Activated CD8-positive, alpha-beta T cell treated with anti-CD3 and anti-CD28 coated beads for 36 hours (primary cell): ENCODE data around the gene CAAP1. TPM values are rescaled to one million over a fixed set of nuclear protein-coding genes. Genes with fewer than 3 reads are reported as not detected.

ENCODE experiments used
- ATAC-seq: fragments of 200-7000 bp; cut with Tn5 transposase; one replicate; pipeline ENCODE4 v1.10.0; 2021; ENCODE audit warnings: mild to moderate bottlenecking, moderate library complexity
- CTCF ChIA-PET: fragments of 350-600 bp; sonication (Branson Sonifier 250); formaldehyde crosslinking; loops from one replicate; lab custom pipeline; 2021; ENCODE audit warnings: antibody characterized with exemption; lab: Charles Lee
- POLR2A ChIA-PET: fragments of 350-600 bp; sonication (Branson Sonifier 250); formaldehyde crosslinking; loops from one replicate; lab custom pipeline; 2021; ENCODE audit warnings: antibody characterized with exemption; lab: Charles Lee
- DNase-seq: peaks from one replicate; pipeline ENCODE4 v3.0.0-alpha.2; 2020
- H3K27ac Mint-ChIP-seq: one replicate; pipeline ENCODE4 v1.8.0; 2021; ENCODE audit warnings: mild to moderate bottlenecking, mixed read lengths
- H3K27me3 Mint-ChIP-seq: one replicate; pipeline ENCODE4 v1.8.0; 2021; ENCODE audit warnings: mixed read lengths
- H3K36me3 Mint-ChIP-seq: one replicate; pipeline ENCODE4 v1.8.0; 2021; ENCODE audit warnings: low read depth, mixed read lengths
- H3K4me1 Mint-ChIP-seq: one replicate; pipeline ENCODE4 v1.8.0; 2021; ENCODE audit warnings: low read depth, mixed read lengths
- H3K4me3 Mint-ChIP-seq: one replicate; pipeline ENCODE4 v1.8.0; 2021; ENCODE audit warnings: mild to moderate bottlenecking, moderate library complexity, mixed read lengths
- H3K9me3 Mint-ChIP-seq: one replicate; pipeline ENCODE4 v1.8.0; 2021; ENCODE audit warnings: mixed read lengths
- CTCF ChIP-seq: fragments of 200-600 bp; IDR thresholded peaks from one replicate; pipeline ENCODE4 v1.8.0; 2022; ENCODE audit warnings: antibody characterized with exemption, mild to moderate bottlenecking
- intact Hi-C: fragments of 100-400 bp; cut with micrococcal nuclease; formaldehyde crosslinking; loops from one replicate; pipeline ENCODE4 v1.10.0; 2022
- total RNA-seq, 2 experiments: library from RNA; stranded (reverse); gene quantifications; one replicate each; pipeline ENCODE4 v1.2.3, GENCODE V29; 2021

CAAP1 gene
- total RNA-seq, 2 experiments from 2014 or later: 16.8 to 19.0 TPM

- DNase-seq (no peak), ATAC-seq (no peak)
- H3K4me3 Mint-ChIP-seq: no peak overlapping the region
- intact Hi-C loops: no loop called here
- no peak for TF ChIP-seq CTCF
- CTCF ChIA-PET: no interaction called here
- H3K9me3 Mint-ChIP-seq: no peaks in the 10 kb centered on the region
- no peaks in the 10 kb centered on the region for H3K4me1 Mint-ChIP-seq
- no peaks in the 10 kb centered on the region for H3K36me3 Mint-ChIP-seq
- POLR2A ChIA-PET: no interaction called here
- no peak overlapping the region for H3K27ac Mint-ChIP-seq
- peaks cover 2% of the 10 kb centered on the region for H3K27me3 Mint-ChIP-seq
Observed at GRCh38 chr9:26802921-26803320, 89.7 kb downstream of the CAAP1 start.

- DNase-seq: no peak
- Mint-ChIP-seq H3K27ac (no peak overlapping the region), H3K36me3 (no peaks in the 10 kb centered on the region), H3K4me1 (no peaks in the 10 kb centered on the region), H3K27me3 (peaks cover 2% of the 10 kb centered on the region), H3K9me3 (no peaks in the 10 kb centered on the region), H3K4me3 (no peak overlapping the region)
- no peak for ATAC-seq
- ChIA-PET CTCF (no interaction called here), POLR2A (no interaction called here)
- intact Hi-C loops: no loop called here
- TF ChIP-seq CTCF: no peak
Observed at GRCh38 chr9:26801772-26802171, 90.8 kb downstream of the CAAP1 start.

GRCh38 chr9:26800322-26800721 lies 92.3 kb downstream of the CAAP1 start:
- Mint-ChIP-seq H3K27ac (no peak overlapping the region), H3K4me1 (no peaks in the 10 kb centered on the region), H3K9me3 (no peaks in the 10 kb centered on the region), H3K27me3 (peaks cover 2% of the 10 kb centered on the region), H3K4me3 (no peak overlapping the region), H3K36me3 (no peaks in the 10 kb centered on the region)
- ATAC-seq (no peak), DNase-seq (no peak)
- ChIA-PET CTCF (no interaction called here), POLR2A (no interaction called here)
- TF ChIP-seq CTCF: no peak
- intact Hi-C loops: no loop called here

DNA sequence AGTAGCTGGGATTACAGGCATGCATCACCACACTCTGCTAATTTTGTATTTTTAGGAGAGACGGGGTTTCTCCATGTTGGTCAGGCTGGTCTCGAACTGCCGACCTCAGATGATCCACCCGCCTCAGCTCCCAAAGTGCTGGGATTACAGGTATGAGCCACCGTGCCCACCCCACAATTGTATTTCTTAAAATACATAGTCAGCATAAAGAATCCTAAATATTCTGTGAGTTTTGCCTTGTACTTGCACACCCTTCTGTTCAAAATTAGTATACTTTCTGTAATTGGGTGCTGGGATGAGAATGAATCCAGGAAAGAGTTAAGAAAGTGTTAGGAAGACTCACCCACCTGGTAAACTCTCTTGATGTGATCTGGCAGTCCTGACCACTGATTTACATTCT lies 101.3 kb downstream of the CAAP1 start:
- H3K9me3 Mint-ChIP-seq: peaks cover 2% of the 10 kb centered on the region
- ATAC-seq (no peak), DNase-seq (no peak)
- intact Hi-C loops: no loop called here
- H3K4me3 Mint-ChIP-seq: no peak overlapping the region
- no peak overlapping the region for H3K27ac Mint-ChIP-seq
- H3K4me1 Mint-ChIP-seq: no peaks in the 10 kb centered on the region
- TF ChIP-seq CTCF: no peak
- ChIA-PET POLR2A (no interaction called here), CTCF (no interaction called here)
- H3K36me3 Mint-ChIP-seq: no peaks in the 10 kb centered on the region
- H3K27me3 Mint-ChIP-seq: no peaks in the 10 kb centered on the region

Other genes with a start within 250 kb of the CAAP1 start
- gene PLAA, start 54.4 kb upstream of the CAAP1 start, total RNA-seq: 10 to 100 TPM; 29.8 to 31.9 TPM
- gene IFT74, start 63.6 kb upstream of the CAAP1 start, total RNA-seq: 1 to 10 TPM; 9.1 to 9.2 TPM
- gene LRRC19, start 112.9 kb upstream of the CAAP1 start, total RNA-seq: not detected
- not detected for gene TEK, start 216.4 kb upstream of the CAAP1 start, total RNA-seq